H1 (cell line): ENCODE data around the gene COIL. TPM values are rescaled to one million over a fixed set of nuclear protein-coding genes. Genes with fewer than 3 reads are reported as not detected.

Experiments
- CTCF ChIA-PET: fragments of 300-600 bp; sonication (Branson Sonifier 250); formaldehyde crosslinking; loops from one replicate; lab custom pipeline; 2021; ENCODE audit not compliant: partially characterized antibody; lab: Charles Lee
- POLR2A ChIA-PET: fragments of 300-600 bp; sonication (Branson Sonifier 250); formaldehyde crosslinking; loops from one replicate; lab custom pipeline; 2021; ENCODE audit warnings: inconsistent platforms; ENCODE audit not compliant: partially characterized antibody; lab: Charles Lee
- DNase-seq, 2 experiments: peaks; one replicate each; pipeline versions ENCODE4 v3.0.0 to v3.0.0-alpha.2; 2010 to 2022; ENCODE audit warnings: low spot score in 2 of 2, low read depth in 1 of 2, mixed read lengths in 1 of 2
- FAIRE-seq: peaks from 2 replicates; lab custom pipeline; 2011; peaks lifted over from hg19 to GRCh38; lab: Jason Lieb, UNC
- H2AFZ ChIP-seq: 2 replicates; pipeline ENCODE4 v1.8.1; 2012; ENCODE audit warnings: low read length, inconsistent platforms
- H2AK5ac ChIP-seq: 2 replicates; pipeline ENCODE4 v1.6.1; 2013; ENCODE audit warnings: low read depth, low read length
- H2BK120ac ChIP-seq: replicated peaks from 2 replicates; pipeline ENCODE3; 2013; ENCODE audit warnings: low read depth, low read length, inconsistent platforms
- H2BK12ac ChIP-seq: 2 replicates; pipeline ENCODE4 v1.6.1; 2013; ENCODE audit warnings: low read depth, low read length
- H2BK15ac ChIP-seq: 2 replicates; pipeline ENCODE4 v1.6.1; 2013; ENCODE audit warnings: low read length
- H2BK20ac ChIP-seq: 2 replicates; pipeline ENCODE4 v1.6.1; 2013; ENCODE audit warnings: low read length
- H2BK5ac ChIP-seq: 2 replicates; pipeline ENCODE4 v1.6.1; 2013; ENCODE audit warnings: low read depth, low read length
- H3K14ac ChIP-seq: 2 replicates; pipeline ENCODE4 v1.6.1; 2013; ENCODE audit warnings: inconsistent platforms; ENCODE audit not compliant: insufficient read length
- H3K18ac ChIP-seq: 2 replicates; pipeline ENCODE4 v1.6.1; 2013; ENCODE audit warnings: low read length; ENCODE audit errors: extremely low read depth
- H3K23ac ChIP-seq: 2 replicates; pipeline ENCODE4 v1.6.1; 2013; ENCODE audit warnings: inconsistent platforms; ENCODE audit not compliant: insufficient read length
- H3K23me2 ChIP-seq: 2 replicates; pipeline ENCODE4 v1.6.1; 2013; ENCODE audit warnings: low read depth, low read length
- H3K27ac ChIP-seq: 2 replicates; pipeline ENCODE4 v1.6.1; 2011; ENCODE audit warnings: low read depth, low read length, inconsistent platforms
- H3K27me3 ChIP-seq, 4 experiments: replicated peaks in 1 of 4; 1 replicate in 1 of 4; 2 replicates in 3 of 4; pipeline versions ENCODE4 v1.6.1 to v1.8.1; 2011 to 2013; ENCODE audit warnings: low read length in 3 of 4, mild to moderate bottlenecking in 3 of 4, inconsistent platforms in 2 of 4, mixed read lengths in 2 of 4, moderate library complexity in 1 of 4; ENCODE audit not compliant: control insufficient read depth in 3 of 4, insufficient read depth in 3 of 4; ENCODE audit errors: extremely low read depth in 1 of 4
- H3K36me3 ChIP-seq, 4 experiments: 2 replicates each; pipeline versions ENCODE4 v1.6.1 to v1.8.1; 2011 to 2013; ENCODE audit warnings: mild to moderate bottlenecking in 4 of 4, low read length in 3 of 4, moderate library complexity in 2 of 4, control low read depth in 1 of 4, inconsistent platforms in 1 of 4; ENCODE audit not compliant: insufficient read depth in 4 of 4, control insufficient read depth in 2 of 4
- H3K4ac ChIP-seq: replicated peaks from 2 replicates; pipeline ENCODE3; 2013; ENCODE audit warnings: low read length, low read depth, mixed read lengths, inconsistent platforms; ENCODE audit not compliant: insufficient read length
- H3K4me1 ChIP-seq, 4 experiments: replicated peaks in 1 of 4; 1 replicate in 1 of 4; 2 replicates in 3 of 4; pipeline versions ENCODE4 v1.6.1 to v1.8.1; 2011 to 2013; ENCODE audit warnings: low read length in 3 of 4, inconsistent platforms in 2 of 4, mixed read lengths in 1 of 4; ENCODE audit not compliant: insufficient read depth in 4 of 4, control insufficient read depth in 3 of 4
- H3K4me2 ChIP-seq, 2 experiments: 2 replicates each; pipeline versions ENCODE4 v1.6.1 to v1.8.1; 2011 to 2013; ENCODE audit warnings: low read depth in 2 of 2, low read length in 2 of 2, control low read depth in 1 of 2, inconsistent platforms in 1 of 2, mild to moderate bottlenecking in 1 of 2; ENCODE audit not compliant: insufficient read depth in 1 of 2
- H3K4me3 ChIP-seq, 4 experiments: fragments of 200-600, 300-600 bp in 1 of 4; sonication (generic), shearing (Covaris generic), sonication (Bioruptor Twin) in 1 of 4; 2 replicates each; pipeline versions ENCODE4 v1.5.1 to v1.8.1; 2011 to 2016; ENCODE audit warnings: low read length in 4 of 4, low read depth in 3 of 4, control low read depth in 2 of 4, inconsistent platforms in 2 of 4, mild to moderate bottlenecking in 2 of 4, mixed read lengths in 1 of 4, moderate library complexity in 1 of 4; ENCODE audit not compliant: insufficient read depth in 2 of 4; ENCODE audit errors: extremely low read depth in 1 of 4
- H3K56ac ChIP-seq: replicated peaks from 2 replicates; pipeline ENCODE3; 2013; ENCODE audit warnings: low read depth, mild to moderate bottlenecking, mixed read lengths, low read length, inconsistent platforms; ENCODE audit not compliant: insufficient read length
- H3K79me1 ChIP-seq: 2 replicates; pipeline ENCODE4 v1.6.1; 2013; ENCODE audit warnings: low read depth, low read length, control low read depth
- H3K79me2 ChIP-seq, 2 experiments: 2 replicates each; pipeline versions ENCODE4 v1.6.1 to v1.8.1; 2012 to 2013; ENCODE audit warnings: low read length in 2 of 2, mild to moderate bottlenecking in 2 of 2, inconsistent platforms in 1 of 2; ENCODE audit not compliant: insufficient read depth in 2 of 2, control insufficient read depth in 1 of 2
- H3K9ac ChIP-seq, 4 experiments: replicated peaks in 1 of 4; 1 replicate in 1 of 4; 2 replicates in 3 of 4; pipeline versions ENCODE4 v1.6.1 to v1.8.1; 2011 to 2013; ENCODE audit warnings: low read depth in 3 of 4, low read length in 3 of 4, control low read depth in 2 of 4, mild to moderate bottlenecking in 2 of 4, moderate library complexity in 2 of 4, inconsistent platforms in 1 of 4; ENCODE audit errors: extremely low read depth in 1 of 4
- H3K9me3 ChIP-seq, 2 experiments: 2 replicates each; pipeline versions ENCODE4 v1.6.1 to v1.8.1; 2012 to 2013; ENCODE audit warnings: mild to moderate bottlenecking in 2 of 2, moderate library complexity in 2 of 2, control low read depth in 1 of 2, inconsistent platforms in 1 of 2, low read depth in 1 of 2, low read length in 1 of 2, mixed read lengths in 1 of 2; ENCODE audit not compliant: insufficient read depth in 2 of 2
- H4K20me1 ChIP-seq, 2 experiments: replicated peaks in 1 of 2; 2 replicates each; pipeline versions ENCODE3 to v1.8.1; 2011 to 2013; ENCODE audit warnings: inconsistent platforms in 2 of 2, low read length in 2 of 2, mild to moderate bottlenecking in 1 of 2; ENCODE audit not compliant: insufficient read depth in 2 of 2, control insufficient read depth in 1 of 2
- H4K5ac ChIP-seq: 2 replicates; pipeline ENCODE4 v1.6.1; 2013; ENCODE audit warnings: low read length, low read depth, mixed read lengths, inconsistent platforms; ENCODE audit not compliant: insufficient read length
- H4K8ac ChIP-seq: 2 replicates; pipeline ENCODE4 v1.8.0; 2013; ENCODE audit warnings: mild to moderate bottlenecking, moderate library complexity, low read length, inconsistent platforms; ENCODE audit not compliant: insufficient read depth; ENCODE audit errors: extremely low read depth
- H4K91ac ChIP-seq: replicated peaks from 2 replicates; pipeline ENCODE3; 2013; ENCODE audit warnings: low read length, mixed read lengths, inconsistent platforms; ENCODE audit not compliant: insufficient read length
- BACH1 ChIP-seq: IDR thresholded peaks from 2 replicates; pipeline ENCODE4 v1.6.1; 2012; ENCODE audit warnings: low read length, improper control_type of control experiment
- CBX5 ChIP-seq: fragments of 300-800, 300-1000 bp; sonication (generic); IDR thresholded peaks from 2 replicates; pipeline ENCODE4 v1.7.1; 2016; ENCODE audit warnings: antibody characterized with exemption, low read length, low read depth
- FOSL1 ChIP-seq: IDR thresholded peaks from 2 replicates; pipeline ENCODE4 v1.6.1; 2011; ENCODE audit warnings: mild to moderate bottlenecking, low read depth, low read length, moderate library complexity; ENCODE audit not compliant: insufficient read depth
- MAX ChIP-seq: IDR thresholded peaks from 2 replicates; pipeline ENCODE4 v1.6.1; 2012; ENCODE audit warnings: inconsistent platforms
- SP4 ChIP-seq: IDR thresholded peaks from 2 replicates; pipeline ENCODE4 v1.6.1; 2012; ENCODE audit warnings: low read length, inconsistent platforms
- TAF1 ChIP-seq: IDR thresholded peaks from 2 replicates; pipeline ENCODE4 v1.6.1; 2011; ENCODE audit warnings: mild to moderate bottlenecking, low read depth, low read length
- TAF7 ChIP-seq: optimal IDR thresholded peaks from 2 replicates; pipeline ENCODE3; 2011; ENCODE audit warnings: low read depth, mild to moderate bottlenecking, inconsistent platforms, low read length, moderate library complexity, borderline replicate concordance
- whole genome bisulfite sequencing, 2 experiments: shearing (Covaris generic) in 1 of 2; methylation state at CpG; one replicate each; pipeline versions ENCODE4 v1.1.6 to v1.1.7; 2013 to 2015; ENCODE audit warnings: low lambda C conversion rate in 2 of 2, mixed read lengths in 2 of 2, inconsistent platforms in 1 of 2, low coverage in 1 of 2, missing lambda C conversion rate in 1 of 2; ENCODE audit not compliant: insufficient replicate concordance in 2 of 2, insufficient coverage in 1 of 2, insufficient read length in 1 of 2; ENCODE audit errors: extremely low coverage in 1 of 2, missing lambda C conversion rate in 1 of 2; 5-methylcytosine and 5-hydroxymethylcytosine counted together
- polyA plus RNA-seq, 7 experiments: library from polyadenylated mRNA; depleted of rRNA in 3 of 7; stranded (reverse) in 5 of 7; unstranded in 2 of 7; fragments of >200 nt in 5 of 7; fragments of 200-250 nt in 2 of 7; gene quantifications; 1 replicate in 5 of 7; 2 replicates in 1 of 7; 4 replicates in 1 of 7; pipeline versions ENCODE4 v1.2.1 to v1.2.3, GENCODE V29; 2011 to 2013; ENCODE audit warnings: missing spikeins in 2 of 7, mixed read lengths in 2 of 7
- total RNA-seq: library from RNA; stranded (reverse); fragmentation: NEBNext Ultra II Directional; extraction: Animal tissue kit (Norgen Biotek cat#: 25700); gene quantifications from 2 replicates; pipeline ENCODE4 v1.2.1, GENCODE V29; 2021

Gene COIL
- total and polyA plus RNA-seq, 2 of the 8 experiments (the other 6 are each of a cell fraction or from before 2014, with no cell fraction given), result 5.2 to 23.6 TPM

- DNase-seq, result no peak
- Histone ChIP-seq H4K8ac (no peak overlapping the region), H2BK15ac (no peak overlapping the region), H2AK5ac (no peak overlapping the region), H3K36me3 (peaks cover 4 to 31% (median 22%) of the 10 kb centered on the region in 4 experiments), H3K4me2 (no peak overlapping the region), H3K14ac (no peak overlapping the region), H2BK20ac (no peak overlapping the region), H3K4me3 (no peak overlapping the region), H4K91ac (no peak overlapping the region), H3K27me3 (no peaks in the 10 kb centered on the region), H4K20me1 (peaks cover 0 to 2% of the 10 kb centered on the region in 2 experiments), H3K4me1 (no peaks in the 10 kb centered on the region), H3K18ac (no peak overlapping the region), H2BK12ac (no peak overlapping the region), H3K23me2 (no peaks in the 10 kb centered on the region), H3K9me3 (no peaks in the 10 kb centered on the region), H3K56ac (no peak overlapping the region), H3K79me1 (peaks cover 5% of the 10 kb centered on the region), H3K27ac (no peak overlapping the region), H2BK5ac (no peak overlapping the region), H2BK120ac (no peak overlapping the region), H2AFZ (no peak overlapping the region), H4K5ac (no peak overlapping the region), H3K23ac (no peak overlapping the region), H3K9ac (no peak overlapping the region), H3K79me2 (peaks cover 0 to 8% of the 10 kb centered on the region in 2 experiments; a peak in 1 of 4 replicates), H3K4ac (no peak overlapping the region)
- no peak for FAIRE-seq
- 97% methylated on average over 1 of the region's 1 CpG; no CpG with 5 or more reads in 1 of the 2 experiments for WGBS, 2 experiments
- TF ChIP-seq SP4 (no peak), MAX (no peak), BACH1 (no peak), TAF1 (no peak), CBX5 (no peak), FOSL1 (no peak), TAF7 (no peak)
- ChIA-PET CTCF (no interaction called here), POLR2A (interaction anchor here (1.2 to 1.4 kb wide), 2 partner anchors 9 to 34 kb away, joined by 3 read pairs; no protein-coding TSS in a partner anchor)
These were observed 12.4 kb downstream of the COIL start for GRCh38 chr17:56948491-56948890.
